MM.1S (cell line): ENCODE measurements around the gene INSIG2.

Experiments
- DNase-seq: peaks from one replicate; pipeline ENCODE4 v3.0.0-alpha.2; 2015
- H2AFZ ChIP-seq: fragments of 300-600 bp; sonication (generic); 2 replicates; pipeline ENCODE4 v1.6.0; 2016; ENCODE audit warnings: antibody characterized with exemption, low read length
- H3F3A ChIP-seq: fragments of 300-600 bp; sonication (generic); 2 replicates; pipeline ENCODE4 v1.6.1; 2016; ENCODE audit warnings: mild to moderate bottlenecking, antibody characterized with exemption, low read length, moderate library complexity, mixed read lengths; ENCODE audit not compliant: insufficient read depth
- H3K27ac ChIP-seq: fragments of 300-600 bp; sonication (generic); 2 replicates; pipeline ENCODE4 v1.5.1; 2016; ENCODE audit warnings: mild to moderate bottlenecking, low read length
- H3K27me3 ChIP-seq: fragments of 300-600 bp; sonication (generic); replicated peaks from 2 replicates; pipeline ENCODE4 v1.6.0; 2016; ENCODE audit warnings: low read length; ENCODE audit not compliant: insufficient read depth
- H3K36me3 ChIP-seq: fragments of 300-600 bp; sonication (generic); replicated peaks from 2 replicates; pipeline ENCODE4 v1.6.1; 2016; ENCODE audit warnings: mild to moderate bottlenecking, low read length, mixed read lengths; ENCODE audit not compliant: insufficient read depth
- H3K4me1 ChIP-seq: fragments of 300-600 bp; sonication (generic); 2 replicates; pipeline ENCODE4 v1.6.1; 2016; ENCODE audit warnings: low read length, mixed read lengths
- H3K4me2 ChIP-seq: fragments of 300-600 bp; sonication (generic); 2 replicates; pipeline ENCODE4 v1.6.0; 2016; ENCODE audit warnings: low read depth, low read length
- H3K4me3 ChIP-seq: fragments of 300-600 bp; sonication (generic); 2 replicates; pipeline ENCODE4 v1.5.1; 2016; ENCODE audit warnings: low read length, mixed read lengths
- H3K79me2 ChIP-seq: fragments of 300-600 bp; sonication (generic); 2 replicates; pipeline ENCODE4 v1.6.1; 2016; ENCODE audit warnings: mixed run types, low read length, mixed read lengths
- H3K9ac ChIP-seq: fragments of 300-600 bp; sonication (generic); 2 replicates; pipeline ENCODE4 v1.6.1; 2016; ENCODE audit warnings: low read length, mixed read lengths
- H3K9me2 ChIP-seq: fragments of 300-600 bp; sonication (generic); replicated peaks from 2 replicates; pipeline ENCODE4 v1.6.1; 2016; ENCODE audit warnings: mild to moderate bottlenecking, low read length, mixed read lengths; ENCODE audit not compliant: insufficient read depth
- H3K9me3 ChIP-seq: fragments of 300-600 bp; sonication (generic); replicated peaks from 2 replicates; pipeline ENCODE4 v1.6.1; 2016; ENCODE audit warnings: mild to moderate bottlenecking, low read length, mixed read lengths; ENCODE audit not compliant: insufficient read depth
- H4K20me1 ChIP-seq: fragments of 300-600 bp; sonication (generic); 2 replicates; pipeline ENCODE4 v1.6.1; 2016; ENCODE audit warnings: mild to moderate bottlenecking, low read length, moderate library complexity, mixed read lengths; ENCODE audit not compliant: insufficient read depth
- CTCF ChIP-seq: fragments of 300-600 bp; sonication (generic); IDR thresholded peaks from 2 replicates; pipeline ENCODE4 v1.5.1; 2016; ENCODE audit warnings: antibody characterized with exemption, low read length, mixed read lengths
- EZH2 ChIP-seq: fragments of 300-600 bp; sonication (generic); optimal IDR thresholded peaks from 2 replicates; pipeline ENCODE3; 2017; ENCODE audit warnings: low read depth, mild to moderate bottlenecking, antibody characterized with exemption, low read length, mixed read lengths
- EZH2phosphoT487 ChIP-seq: fragments of 300-600 bp; sonication (generic); IDR thresholded peaks from 2 replicates; pipeline ENCODE4 v1.6.1; 2018; ENCODE audit warnings: antibody characterized with exemption, low read length

The INSIG2 gene

GRCh38 chr2:118056801-118057200 lies 31.5 kb upstream of the INSIG2 start:
- Histone ChIP-seq H3K36me3 (no peaks in the 10 kb centered on the region), H4K20me1 (no peaks in the 10 kb centered on the region), H3K27ac (no peak overlapping the region), H3K9me3 (no peaks in the 10 kb centered on the region), H3K4me3 (no peak overlapping the region), H3F3A (no peaks in the 10 kb centered on the region), H3K4me1 (peaks cover 3% of the 10 kb centered on the region; the same call in 1 of the 2 replicates), H3K27me3 (no peaks in the 10 kb centered on the region), H3K9ac (no peak overlapping the region), H3K79me2 (no peaks in the 10 kb centered on the region), H3K4me2 (no peak overlapping the region), H3K9me2 (no peaks in the 10 kb centered on the region), H2AFZ (no peak overlapping the region)
- DNase-seq, result no peak
- no peak for TF ChIP-seq CTCF
- no peak for TF ChIP-seq EZH2phosphoT487
- no peak for TF ChIP-seq EZH2

- Histone ChIP-seq H3K9me3 (no peaks in the 10 kb centered on the region), H2AFZ (no peak overlapping the region), H3K27ac (no peak overlapping the region), H3K79me2 (no peaks in the 10 kb centered on the region), H3F3A (no peaks in the 10 kb centered on the region), H3K4me1 (peaks cover 3% of the 10 kb centered on the region; the same call in 1 of the 2 replicates), H4K20me1 (no peaks in the 10 kb centered on the region), H3K4me2 (no peak overlapping the region), H3K36me3 (no peaks in the 10 kb centered on the region), H3K4me3 (no peak overlapping the region), H3K27me3 (no peaks in the 10 kb centered on the region), H3K9me2 (no peaks in the 10 kb centered on the region), H3K9ac (no peak overlapping the region)
- TF ChIP-seq EZH2phosphoT487, result no peak
- TF ChIP-seq EZH2, result no peak
- TF ChIP-seq CTCF, result no peak
- no peak for DNase-seq
These were observed 29.3 kb upstream of the INSIG2 start for GRCh38 chr2:118058951-118059350.

GRCh38 chr2:118059919-118060478 lies 28.3 kb upstream of the INSIG2 start:
- no peaks in the 10 kb centered on the region for H3F3A ChIP-seq
- H3K36me3 ChIP-seq, result no peaks in the 10 kb centered on the region
- TF ChIP-seq EZH2 (no peak), CTCF (no peak), EZH2phosphoT487 (no peak)
- peak; percentile 30 for DNase-seq
- no peaks in the 10 kb centered on the region for H4K20me1 ChIP-seq
- H3K27me3 ChIP-seq, result no peaks in the 10 kb centered on the region
- no peak overlapping the region for H3K4me3 ChIP-seq
- H3K27ac ChIP-seq, result no peak overlapping the region
- H2AFZ ChIP-seq, result no peak overlapping the region
- no peaks in the 10 kb centered on the region for H3K9me2 ChIP-seq
- peaks cover 3% of the 10 kb centered on the region; the same call in 1 of the 2 replicates for H3K4me1 ChIP-seq
- no peaks in the 10 kb centered on the region for H3K9me3 ChIP-seq
- H3K79me2 ChIP-seq, result no peaks in the 10 kb centered on the region
- no peak overlapping the region for H3K9ac ChIP-seq
- H3K4me2 ChIP-seq, result 0 out of 2 replicates have a peak overlapping the region, but pooled peaks have one; percentile 5
